Esophagus muscularis mucosa (tissue), 4 donors: ENCODE data around the gene TRPM8.

Source experiments
- CTCF ChIP-seq, 3 experiments: fragments of 200-600 bp in 2 of 3; fragments of 450-650 bp in 1 of 3; sonication (generic) in 2 of 3; IDR thresholded peaks; one replicate each; pipeline ENCODE4 v1.5.1; 2017 to 2019; ENCODE audit warnings: antibody characterized with exemption in 3 of 3, mild to moderate bottlenecking in 2 of 3, moderate library complexity in 1 of 3
- EP300 ChIP-seq: sonication (generic); formaldehyde crosslinking; IDR thresholded peaks from one replicate; pipeline ENCODE4 v1.6.1; 2017; ENCODE audit warnings: antibody characterized with exemption
- POLR2A ChIP-seq: fragments of 450-650 bp; IDR thresholded peaks from one replicate; pipeline ENCODE4 v1.6.1; 2017; ENCODE audit warnings: antibody characterized with exemption, moderate library complexity, mild to moderate bottlenecking, low read depth
- POLR2AphosphoS5 ChIP-seq, 2 donors: sonication (generic); formaldehyde crosslinking; IDR thresholded peaks; one replicate each; pipeline ENCODE4 v1.6.1; 2017; ENCODE audit warnings: antibody characterized with exemption in 2 of 2

DNA sequence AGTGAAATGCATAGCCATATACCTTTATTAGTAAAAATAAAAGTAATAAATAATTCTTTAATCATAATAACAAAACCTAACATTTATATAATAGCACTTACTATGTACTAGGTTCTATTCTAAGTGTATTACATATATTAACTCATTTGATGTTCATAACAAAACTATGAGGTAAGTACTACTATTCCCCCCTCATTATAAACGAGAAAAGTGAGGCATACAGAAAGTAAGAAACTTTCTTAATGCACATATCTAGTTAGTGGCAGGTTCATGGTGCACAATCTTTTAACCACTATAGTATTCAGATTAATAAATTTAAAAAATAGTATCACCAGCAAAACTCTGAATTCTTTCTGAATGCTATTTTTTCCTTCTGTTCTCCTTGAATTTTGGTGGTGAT lies 27.5 kb downstream of the TRPM8 start:
- no peak for TF ChIP-seq CTCF (IDR thresholded peaks at IDR 0.05)
- no peak for TF ChIP-seq POLR2A
- TF ChIP-seq EP300: no peak
- no peak for TF ChIP-seq POLR2AphosphoS5 (IDR thresholded peaks at IDR 0.05)
